HepG2 (cell line): ENCODE results near the gene FGF19. TPM values are rescaled to one million over a fixed set of nuclear protein-coding genes. Genes with fewer than 3 reads are reported as not detected.

Experiments
- MTF2 ChIP-seq: sonication (generic); formaldehyde crosslinking; IDR thresholded peaks from 2 replicates; pipeline ENCODE4 v1.5.0; 2020; ENCODE audit warnings: missing genetic modification reagents, borderline replicate concordance
- SSRP1 ChIP-seq: IDR thresholded peaks from 2 replicates; pipeline ENCODE4 v1.6.1; 2016; ENCODE audit warnings: control low read depth
- STAG1 ChIP-seq: sonication (generic); formaldehyde crosslinking; IDR thresholded peaks from 2 replicates; pipeline ENCODE4 v1.4.0; 2020; ENCODE audit warnings: missing genetic modification reagents
- SYNCRIP ChIP-seq: fragments of 200-400 bp; formaldehyde crosslinking; IDR thresholded peaks from 2 replicates; pipeline ENCODE4 v1.6.1; 2018; ENCODE audit warnings: mild to moderate bottlenecking, low read depth, low read length; ENCODE audit not compliant: insufficient read depth
- ZNF33B ChIP-seq: sonication (generic); formaldehyde crosslinking; IDR thresholded peaks from 2 replicates; pipeline ENCODE4 v1.5.1; 2020; ENCODE audit warnings: mild to moderate bottlenecking, missing genetic modification reagents
- ZNF354B ChIP-seq: sonication (generic); formaldehyde crosslinking; IDR thresholded peaks from 2 replicates; pipeline ENCODE4 v1.8.0; 2022; ENCODE audit warnings: mild to moderate bottlenecking, missing genetic modification reagents
- ZNF619 ChIP-seq: sonication (generic); formaldehyde crosslinking; IDR thresholded peaks from 2 replicates; pipeline ENCODE4 v1.4.0; 2020; ENCODE audit warnings: mild to moderate bottlenecking, missing genetic modification reagents
- ZNF782 ChIP-seq: sonication (generic); formaldehyde crosslinking; IDR thresholded peaks from 2 replicates; pipeline ENCODE4 v1.4.0; 2020; ENCODE audit warnings: missing genetic modification reagents, mild to moderate bottlenecking, borderline replicate concordance
- ZSCAN12 ChIP-seq: sonication (generic); formaldehyde crosslinking; IDR thresholded peaks from 2 replicates; pipeline ENCODE4 v1.9.0; 2021; ENCODE audit warnings: mild to moderate bottlenecking, missing genetic modification reagents
- polyA plus RNA-seq, 8 experiments: library from polyadenylated mRNA; depleted of rRNA in 3 of 8; stranded (reverse) in 7 of 8; unstranded in 1 of 8; fragments of >200 nt; fragmentation: Illumina TruSeq in 4 of 8; extraction: Trizol in 4 of 8; gene quantifications; 2 replicates each; pipeline versions ENCODE4 v1.2.1 to v1.2.3, GENCODE V29; 2011 to 2016; ENCODE audit warnings: low read depth in 4 of 8, missing spikeins in 1 of 8, mixed read lengths in 1 of 8; ENCODE audit not compliant: insufficient read depth in 1 of 8
- total RNA-seq, 5 experiments: library from RNA; depleted of rRNA; stranded (reverse); fragments of >200 nt; fragmentation: Illumina TruSeq; extraction: Trizol; gene quantifications; 2 replicates each; pipeline ENCODE4 v1.2.3, GENCODE V29; 2016; ENCODE audit warnings: low read depth in 1 of 5
- TF ChIP-seq, protein P1 (sequence below): sonication (generic); formaldehyde crosslinking; IDR thresholded peaks from 2 replicates; pipeline ENCODE4 v1.4.0; 2020; ENCODE audit warnings: missing genetic modification reagents, borderline replicate concordance
- TF ChIP-seq, protein P2 (sequence below): sonication (generic); formaldehyde crosslinking; IDR thresholded peaks from 2 replicates; pipeline ENCODE4 v1.8.1; 2023; ENCODE audit warnings: mild to moderate bottlenecking, missing genetic modification reagents, borderline replicate concordance
- TF ChIP-seq, protein P3 (sequence below): sonication (generic); formaldehyde crosslinking; IDR thresholded peaks from 2 replicates; pipeline ENCODE4 v1.9.0; 2022; ENCODE audit warnings: missing genetic modification reagents, mild to moderate bottlenecking, borderline replicate concordance
- TF ChIP-seq, protein P4 (sequence below): sonication (generic); formaldehyde crosslinking; IDR thresholded peaks from 2 replicates; pipeline ENCODE4 v1.4.0; 2020; ENCODE audit warnings: missing genetic modification reagents, mild to moderate bottlenecking, borderline replicate concordance
- TF ChIP-seq, protein P5 (sequence below): IDR thresholded peaks from 2 replicates; pipeline ENCODE4 v1.6.1; 2016; ENCODE audit warnings: missing compliant biosample characterization, missing genetic modification reagents, borderline replicate concordance
- TF ChIP-seq, protein P6 (sequence below): sonication (generic); formaldehyde crosslinking; IDR thresholded peaks from 2 replicates; pipeline ENCODE4 v1.9.0; 2021; ENCODE audit warnings: missing genetic modification reagents, mild to moderate bottlenecking, borderline replicate concordance

FGF19 gene
- total and polyA plus RNA-seq, 2 of the 13 experiments (the other 11 are each of a cell fraction or from before 2014, with no cell fraction given) = 0.07 TPM; not detected in 1

DNA sequence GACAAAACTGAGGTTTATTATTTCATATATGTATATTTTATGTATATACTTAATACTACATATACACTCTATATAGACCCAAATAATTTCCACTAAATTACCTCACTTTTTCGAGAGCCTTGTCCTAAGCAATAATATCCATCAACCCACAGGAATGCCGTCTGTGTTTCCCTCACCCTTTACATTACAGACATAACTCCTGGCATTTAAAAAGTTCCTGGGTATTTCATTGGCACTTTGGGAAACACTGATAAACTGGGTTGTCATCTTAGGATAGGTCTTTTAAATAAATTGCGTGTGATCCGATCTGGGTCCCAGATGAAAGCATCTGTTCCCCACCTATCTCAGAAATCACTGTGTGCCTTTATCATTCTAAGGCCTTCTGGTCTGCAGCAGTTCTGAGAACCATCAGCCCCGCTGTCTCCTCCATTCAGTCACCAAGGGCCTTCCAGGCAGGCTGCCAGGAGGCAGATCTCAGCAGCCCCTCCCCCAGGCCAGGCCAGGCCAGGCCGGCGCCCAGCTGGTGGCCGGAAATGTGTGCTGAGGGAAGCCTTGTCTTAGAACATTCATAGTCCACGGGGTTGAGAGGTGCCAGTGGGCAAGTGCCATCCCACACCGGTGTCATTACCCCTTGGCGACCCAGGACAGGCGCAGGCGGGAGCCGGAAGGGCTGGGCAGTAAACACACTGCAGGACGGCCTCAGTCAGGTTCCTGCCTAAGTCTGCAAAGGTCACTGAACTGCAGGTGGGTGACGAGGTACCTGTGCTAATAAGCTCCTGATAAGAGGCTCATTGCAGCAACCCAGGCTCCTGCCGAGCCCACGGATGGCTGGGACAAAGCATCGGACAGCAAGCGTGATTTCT lies 3.3 kb downstream of the FGF19 start (continued):
- TF ChIP-seq, protein P1, sequence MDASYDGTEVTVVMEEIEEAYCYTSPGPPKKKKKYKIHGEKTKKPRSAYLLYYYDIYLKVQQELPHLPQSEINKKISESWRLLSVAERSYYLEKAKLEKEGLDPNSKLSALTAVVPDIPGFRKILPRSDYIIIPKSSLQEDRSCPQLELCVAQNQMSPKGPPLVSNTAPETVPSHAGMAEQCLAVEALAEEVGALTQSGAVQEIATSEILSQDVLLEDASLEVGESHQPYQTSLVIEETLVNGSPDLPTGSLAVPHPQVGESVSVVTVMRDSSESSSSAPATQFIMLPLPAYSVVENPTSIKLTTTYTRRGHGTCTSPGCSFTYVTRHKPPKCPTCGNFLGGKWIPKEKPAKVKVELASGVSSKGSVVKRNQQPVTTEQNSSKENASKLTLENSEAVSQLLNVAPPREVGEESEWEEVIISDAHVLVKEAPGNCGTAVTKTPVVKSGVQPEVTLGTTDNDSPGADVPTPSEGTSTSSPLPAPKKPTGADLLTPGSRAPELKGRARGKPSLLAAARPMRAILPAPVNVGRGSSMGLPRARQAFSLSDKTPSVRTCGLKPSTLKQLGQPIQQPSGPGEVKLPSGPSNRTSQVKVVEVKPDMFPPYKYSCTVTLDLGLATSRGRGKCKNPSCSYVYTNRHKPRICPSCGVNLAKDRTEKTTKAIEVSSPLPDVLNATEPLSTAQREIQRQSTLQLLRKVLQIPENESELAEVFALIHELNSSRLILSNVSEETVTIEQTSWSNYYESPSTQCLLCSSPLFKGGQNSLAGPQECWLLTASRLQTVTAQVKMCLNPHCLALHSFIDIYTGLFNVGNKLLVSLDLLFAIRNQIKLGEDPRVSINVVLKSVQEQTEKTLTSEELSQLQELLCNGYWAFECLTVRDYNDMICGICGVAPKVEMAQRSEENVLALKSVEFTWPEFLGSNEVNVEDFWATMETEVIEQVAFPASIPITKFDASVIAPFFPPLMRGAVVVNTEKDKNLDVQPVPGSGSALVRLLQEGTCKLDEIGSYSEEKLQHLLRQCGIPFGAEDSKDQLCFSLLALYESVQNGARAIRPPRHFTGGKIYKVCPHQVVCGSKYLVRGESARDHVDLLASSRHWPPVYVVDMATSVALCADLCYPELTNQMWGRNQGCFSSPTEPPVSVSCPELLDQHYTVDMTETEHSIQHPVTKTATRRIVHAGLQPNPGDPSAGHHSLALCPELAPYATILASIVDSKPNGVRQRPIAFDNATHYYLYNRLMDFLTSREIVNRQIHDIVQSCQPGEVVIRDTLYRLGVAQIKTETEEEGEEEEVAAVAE (CRISPR knock-in tag) = no peak
- no peak for TF ChIP-seq MTF2 (CRISPR knock-in tag)
- no peak for TF ChIP-seq ZNF782 (CRISPR knock-in tag)
- no peak for TF ChIP-seq ZNF33B (CRISPR knock-in tag)
- no peak for TF ChIP-seq SSRP1 (CRISPR knock-in tag)
- TF ChIP-seq ZSCAN12 = no peak
- TF ChIP-seq SYNCRIP = no peak
- TF ChIP-seq, protein P2, sequence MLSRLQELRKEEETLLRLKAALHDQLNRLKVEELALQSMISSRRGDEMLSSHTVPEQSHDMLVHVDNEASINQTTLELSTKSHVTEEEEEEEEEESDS (CRISPR knock-in tag) = no peak
- TF ChIP-seq, protein P3, sequence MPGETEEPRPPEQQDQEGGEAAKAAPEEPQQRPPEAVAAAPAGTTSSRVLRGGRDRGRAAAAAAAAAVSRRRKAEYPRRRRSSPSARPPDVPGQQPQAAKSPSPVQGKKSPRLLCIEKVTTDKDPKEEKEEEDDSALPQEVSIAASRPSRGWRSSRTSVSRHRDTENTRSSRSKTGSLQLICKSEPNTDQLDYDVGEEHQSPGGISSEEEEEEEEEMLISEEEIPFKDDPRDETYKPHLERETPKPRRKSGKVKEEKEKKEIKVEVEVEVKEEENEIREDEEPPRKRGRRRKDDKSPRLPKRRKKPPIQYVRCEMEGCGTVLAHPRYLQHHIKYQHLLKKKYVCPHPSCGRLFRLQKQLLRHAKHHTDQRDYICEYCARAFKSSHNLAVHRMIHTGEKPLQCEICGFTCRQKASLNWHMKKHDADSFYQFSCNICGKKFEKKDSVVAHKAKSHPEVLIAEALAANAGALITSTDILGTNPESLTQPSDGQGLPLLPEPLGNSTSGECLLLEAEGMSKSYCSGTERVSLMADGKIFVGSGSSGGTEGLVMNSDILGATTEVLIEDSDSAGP (CRISPR knock-in tag) = peak; percentile 67; the same call in 1 of the 2 replicates
- no peak for TF ChIP-seq ZNF619
- TF ChIP-seq, protein P4, sequence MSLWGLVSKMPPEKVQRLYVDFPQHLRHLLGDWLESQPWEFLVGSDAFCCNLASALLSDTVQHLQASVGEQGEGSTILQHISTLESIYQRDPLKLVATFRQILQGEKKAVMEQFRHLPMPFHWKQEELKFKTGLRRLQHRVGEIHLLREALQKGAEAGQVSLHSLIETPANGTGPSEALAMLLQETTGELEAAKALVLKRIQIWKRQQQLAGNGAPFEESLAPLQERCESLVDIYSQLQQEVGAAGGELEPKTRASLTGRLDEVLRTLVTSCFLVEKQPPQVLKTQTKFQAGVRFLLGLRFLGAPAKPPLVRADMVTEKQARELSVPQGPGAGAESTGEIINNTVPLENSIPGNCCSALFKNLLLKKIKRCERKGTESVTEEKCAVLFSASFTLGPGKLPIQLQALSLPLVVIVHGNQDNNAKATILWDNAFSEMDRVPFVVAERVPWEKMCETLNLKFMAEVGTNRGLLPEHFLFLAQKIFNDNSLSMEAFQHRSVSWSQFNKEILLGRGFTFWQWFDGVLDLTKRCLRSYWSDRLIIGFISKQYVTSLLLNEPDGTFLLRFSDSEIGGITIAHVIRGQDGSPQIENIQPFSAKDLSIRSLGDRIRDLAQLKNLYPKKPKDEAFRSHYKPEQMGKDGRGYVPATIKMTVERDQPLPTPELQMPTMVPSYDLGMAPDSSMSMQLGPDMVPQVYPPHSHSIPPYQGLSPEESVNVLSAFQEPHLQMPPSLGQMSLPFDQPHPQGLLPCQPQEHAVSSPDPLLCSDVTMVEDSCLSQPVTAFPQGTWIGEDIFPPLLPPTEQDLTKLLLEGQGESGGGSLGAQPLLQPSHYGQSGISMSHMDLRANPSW (CRISPR knock-in tag) = no peak
- TF ChIP-seq, protein P5, sequence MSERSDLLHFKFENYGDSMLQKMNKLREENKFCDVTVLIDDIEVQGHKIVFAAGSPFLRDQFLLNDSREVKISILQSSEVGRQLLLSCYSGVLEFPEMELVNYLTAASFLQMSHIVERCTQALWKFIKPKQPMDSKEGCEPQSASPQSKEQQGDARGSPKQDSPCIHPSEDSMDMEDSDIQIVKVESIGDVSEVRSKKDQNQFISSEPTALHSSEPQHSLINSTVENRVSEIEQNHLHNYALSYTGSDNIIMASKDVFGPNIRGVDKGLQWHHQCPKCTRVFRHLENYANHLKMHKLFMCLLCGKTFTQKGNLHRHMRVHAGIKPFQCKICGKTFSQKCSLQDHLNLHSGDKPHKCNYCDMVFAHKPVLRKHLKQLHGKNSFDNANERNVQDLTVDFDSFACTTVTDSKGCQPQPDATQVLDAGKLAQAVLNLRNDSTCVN (CRISPR knock-in tag) = no peak
- TF ChIP-seq ZNF354B (CRISPR knock-in tag) = no peak
- TF ChIP-seq, protein P6, sequence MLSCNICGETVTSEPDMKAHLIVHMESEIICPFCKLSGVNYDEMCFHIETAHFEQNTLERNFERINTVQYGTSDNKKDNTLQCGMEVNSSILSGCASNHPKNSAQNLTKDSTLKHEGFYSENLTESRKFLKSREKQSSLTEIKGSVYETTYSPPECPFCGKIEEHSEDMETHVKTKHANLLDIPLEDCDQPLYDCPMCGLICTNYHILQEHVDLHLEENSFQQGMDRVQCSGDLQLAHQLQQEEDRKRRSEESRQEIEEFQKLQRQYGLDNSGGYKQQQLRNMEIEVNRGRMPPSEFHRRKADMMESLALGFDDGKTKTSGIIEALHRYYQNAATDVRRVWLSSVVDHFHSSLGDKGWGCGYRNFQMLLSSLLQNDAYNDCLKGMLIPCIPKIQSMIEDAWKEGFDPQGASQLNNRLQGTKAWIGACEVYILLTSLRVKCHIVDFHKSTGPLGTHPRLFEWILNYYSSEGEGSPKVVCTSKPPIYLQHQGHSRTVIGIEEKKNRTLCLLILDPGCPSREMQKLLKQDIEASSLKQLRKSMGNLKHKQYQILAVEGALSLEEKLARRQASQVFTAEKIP (CRISPR knock-in tag) = no peak
- no peak for TF ChIP-seq STAG1 (CRISPR knock-in tag)
